Kidney (tissue), 14 donors: ENCODE data around the gene UVSSA. TPM values are rescaled to one million over a fixed set of nuclear protein-coding genes. Genes with fewer than 3 reads are reported as not detected.

Experiments
- DNase-seq, 5 donors: peaks; one replicate each; pipeline ENCODE4 v3.0.0-alpha.2; 2013 to 2020
- FAIRE-seq: peaks from 2 replicates; lab custom pipeline; 2012; peaks lifted over from hg19 to GRCh38; lab: Jason Lieb, UNC
- H3K27ac ChIP-seq, 2 donors: one replicate each; pipeline ENCODE4 v1.7.0; 2013; ENCODE audit warnings: low read depth in 2 of 2, low read length in 2 of 2, inconsistent platforms in 1 of 2
- H3K27me3 ChIP-seq: one replicate; pipeline ENCODE4 v1.7.1; 2013; ENCODE audit warnings: low read length, inconsistent platforms; ENCODE audit not compliant: control insufficient read depth, insufficient read depth
- H3K36me3 ChIP-seq, 3 donors: one replicate each; pipeline versions ENCODE4 v1.7.0 to v1.7.1; 2013; ENCODE audit warnings: low read length in 3 of 3, control low read depth in 1 of 3, inconsistent platforms in 1 of 3; ENCODE audit not compliant: insufficient read depth in 3 of 3, control insufficient read depth in 2 of 3
- H3K4me1 ChIP-seq, 3 donors: one replicate each; pipeline versions ENCODE4 v1.7.0 to v1.7.1; 2013; ENCODE audit warnings: low read length in 3 of 3, inconsistent platforms in 1 of 3, low read depth in 1 of 3; ENCODE audit not compliant: control insufficient read depth in 2 of 3, insufficient read depth in 2 of 3
- H3K4me3 ChIP-seq, 3 donors: one replicate each; pipeline versions ENCODE4 v1.7.0 to v1.8.1; 2013; ENCODE audit warnings: low read length in 3 of 3, control low read depth in 1 of 3, inconsistent platforms in 1 of 3
- H3K9ac ChIP-seq, 3 donors: one replicate each; pipeline versions ENCODE4 v1.7.0 to v1.7.1; 2013; ENCODE audit warnings: low read length in 3 of 3, control low read depth in 1 of 3, inconsistent platforms in 1 of 3
- H3K9me3 ChIP-seq, 3 donors: one replicate each; pipeline versions ENCODE4 v1.7.0 to v1.7.1; 2013; ENCODE audit warnings: low read length in 3 of 3, control low read depth in 1 of 3, inconsistent platforms in 1 of 3; ENCODE audit not compliant: control insufficient read depth in 2 of 3, insufficient read depth in 1 of 3
- CTCF ChIP-seq: IDR thresholded peaks from 3 replicates; pipeline ENCODE4 v1.5.1; 2012; ENCODE audit warnings: mild to moderate bottlenecking, moderate library complexity, borderline replicate concordance; ENCODE audit not compliant: insufficient read depth; ENCODE audit errors: extremely low read depth
- intact Hi-C: fragments of 100-400 bp; cut with DNase I; formaldehyde crosslinking; loops from one replicate; pipeline ENCODE4 v1.11.1; 2022
- polyA plus RNA-seq: library from polyadenylated mRNA; stranded (reverse); fragments of 350-450 nt; fragmentation: Illumina TruSeq; extraction: RNeasy Lipid Tissue Mini Kit (QIAGEN cat#74804); gene quantifications from one replicate; pipeline ENCODE4 v1.2.3, GENCODE V29; 2014; ENCODE audit warnings: low read depth, low replicate concordance; ENCODE audit not compliant: insufficient read depth
- total RNA-seq: library from RNA; stranded (reverse); fragmentation: NEBNext Ultra II Directional; extraction: Animal tissue kit (Norgen Biotek cat#: 25700); gene quantifications from one replicate; pipeline ENCODE4 v1.2.1, GENCODE V29; 2021
- donor health status: control.
- donor health status: control.
- donor health status: control.
- donor health status: control.
- donor health status: control.
- donor health status: DM: yes; HTN: yes; CAD: no.
- donor health status: Normal renal cell carcinoma (clear cell type).

UVSSA gene
- total and polyA plus RNA-seq, 2 donors from 2014 or later: 5.2 to 32.5 TPM

- Histone ChIP-seq H3K4me1 (no peaks in the 10 kb centered on the region), H3K27ac (no peak overlapping the region), H3K9me3 (no peaks in the 10 kb centered on the region), H3K4me3 (no peak overlapping the region), H3K9ac (no peak overlapping the region), H3K36me3 (peaks cover 0 to 3% (median 2%) of the 10 kb centered on the region in 3 donors), H3K27me3 (no peaks in the 10 kb centered on the region)
- intact Hi-C loops: no loop called here
- DNase-seq (peak in 2 of 5 donors; percentile 29 to 66), FAIRE-seq (no peak)
- TF ChIP-seq CTCF: no peak
These were observed 30.7 kb downstream of the UVSSA start for GRCh38 chr4:1377606-1378261.

- Histone ChIP-seq H3K27ac (no peak overlapping the region), H3K4me3 (no peak overlapping the region), H3K9me3 (no peaks in the 10 kb centered on the region), H3K4me1 (no peaks in the 10 kb centered on the region), H3K27me3 (no peaks in the 10 kb centered on the region), H3K36me3 (peaks cover 0 to 3% (median 2%) of the 10 kb centered on the region in 3 donors), H3K9ac (no peak overlapping the region)
- no peak for TF ChIP-seq CTCF
- DNase-seq: peak in 2 of 5 donors; percentile 23 to 59
- intact Hi-C loops: no loop called here
- FAIRE-seq: no peak
These were observed 31.7 kb downstream of the UVSSA start for GRCh38 chr4:1378559-1379231.

GRCh38 chr4:1379351-1379781 lies 32.4 kb downstream of the UVSSA start:
- H3K4me1 ChIP-seq: no peaks in the 10 kb centered on the region
- intact Hi-C loops: no loop called here
- H3K27me3 ChIP-seq: no peaks in the 10 kb centered on the region
- peaks cover 0 to 3% (median 2%) of the 10 kb centered on the region in 3 donors for H3K36me3 ChIP-seq
- H3K4me3 ChIP-seq: no peak overlapping the region
- H3K9ac ChIP-seq: no peak overlapping the region
- FAIRE-seq (no peak), DNase-seq (peak in 1 of 5 donors; percentile 68)
- no peak overlapping the region for H3K27ac ChIP-seq
- H3K9me3 ChIP-seq: no peaks in the 10 kb centered on the region
- TF ChIP-seq CTCF: no peak
